OCI-LY3 (cell line): ENCODE data around the gene NAA35.

Source experiments
- H2AFZ ChIP-seq: fragments of 200-600, 300-600 bp; shearing (Covaris generic); 2 replicates; pipeline ENCODE4 v1.6.0; 2014; ENCODE audit warnings: antibody characterized with exemption, low read depth, low read length
- H3K27ac ChIP-seq: fragments of 200-600, 300-600 bp; sonication (generic); 2 replicates; pipeline ENCODE4 v1.5.1; 2014; ENCODE audit warnings: mild to moderate bottlenecking, low read length, moderate library complexity, mixed read lengths
- H3K27me3 ChIP-seq: fragments of 200-600, 300-600 bp; sonication (generic); 2 replicates; pipeline ENCODE4 v1.6.1; 2014; ENCODE audit warnings: low read depth, low read length, mixed read lengths
- H3K36me3 ChIP-seq: fragments of 200-600, 300-600 bp; sonication (generic); replicated peaks from 2 replicates; pipeline ENCODE3; 2014; ENCODE audit warnings: low read depth, low read length, mixed read lengths
- H3K4me1 ChIP-seq: fragments of 300-600, 200-600 bp; sonication (generic); 2 replicates; pipeline ENCODE4 v1.6.1; 2014; ENCODE audit warnings: low read length, mixed read lengths
- H3K4me2 ChIP-seq: fragments of 200-600, 300-600 bp; sonication (generic); 2 replicates; pipeline ENCODE4 v1.6.1; 2014; ENCODE audit warnings: low read length, mixed read lengths
- H3K4me3 ChIP-seq: fragments of 300-600, 200-600 bp; sonication (generic); 2 replicates; pipeline ENCODE4 v1.5.1; 2014; ENCODE audit warnings: antibody characterized with exemption, mild to moderate bottlenecking, low read length, moderate library complexity
- H3K79me2 ChIP-seq: fragments of 300-600, 200-600 bp; shearing (Covaris generic); 2 replicates; pipeline ENCODE4 v1.6.1; 2014; ENCODE audit warnings: mild to moderate bottlenecking, low read length, mixed read lengths
- H3K9ac ChIP-seq: fragments of 300-600, 200-600 bp; shearing (Covaris generic); 2 replicates; pipeline ENCODE4 v1.6.0; 2014; ENCODE audit warnings: mild to moderate bottlenecking, low read length, moderate library complexity
- H3K9me3 ChIP-seq: fragments of 200-600, 300-600 bp; shearing (Covaris generic); 2 replicates; pipeline ENCODE4 v1.6.1; 2014; ENCODE audit warnings: low read length, mixed read lengths; ENCODE audit not compliant: insufficient read depth
- H4K20me1 ChIP-seq: fragments of 200-600, 300-600 bp; sonication (generic); 2 replicates; pipeline ENCODE4 v1.6.1; 2016; ENCODE audit warnings: low read length, mixed read lengths; ENCODE audit not compliant: insufficient read depth
- CTCF ChIP-seq: fragments of 200-600, 300-600 bp; sonication (generic); IDR thresholded peaks from 2 replicates; pipeline ENCODE4 v1.5.1; 2014; ENCODE audit warnings: antibody characterized with exemption, low read length, low read depth
- EZH2phosphoT487 ChIP-seq: fragments of 200-600 bp; shearing (Covaris generic); IDR thresholded peaks from 2 replicates; pipeline ENCODE4 v1.6.1; 2018; ENCODE audit warnings: antibody characterized with exemption, mixed run types, low read depth

NAA35 gene

GRCh38 chr9:85949586-85950335, 8.8 kb downstream of the NAA35 start:
- 0 out of 2 replicates have a peak, but pooled peaks cover 3% of the 10 kb centered on the region for H4K20me1 ChIP-seq
- H3K36me3 ChIP-seq, result peaks cover 34% of the 10 kb centered on the region

GRCh38 chr9:85959955-85960354, 19.0 kb downstream of the NAA35 start:
- peaks cover 17% of the 10 kb centered on the region for H3K79me2 ChIP-seq
- TF ChIP-seq CTCF (no peak), EZH2phosphoT487 (no peak)

More at GRCh38 chr9:85949586-85950335, 8.8 kb downstream of the NAA35 start:
- Histone ChIP-seq H3K4me1 (no peaks in the 10 kb centered on the region), H3K4me2 (no peak overlapping the region), H3K79me2 (peaks cover 93% of the 10 kb centered on the region), H3K4me3 (no peak overlapping the region), H3K9me3 (no peaks in the 10 kb centered on the region), H3K27me3 (no peaks in the 10 kb centered on the region), H3K27ac (no peak overlapping the region), H2AFZ (no peak overlapping the region), H3K9ac (no peak overlapping the region)
- TF ChIP-seq EZH2phosphoT487 (no peak), CTCF (no peak)

GRCh38 chr9:85960688-85961093, 19.7 kb downstream of the NAA35 start:
- Histone ChIP-seq H4K20me1 (no peaks in the 10 kb centered on the region), H3K4me3 (no peak overlapping the region), H3K27me3 (no peaks in the 10 kb centered on the region), H3K9ac (no peak overlapping the region), H3K9me3 (no peaks in the 10 kb centered on the region), H3K4me2 (no peak overlapping the region), H3K4me1 (no peaks in the 10 kb centered on the region), H2AFZ (no peak overlapping the region), H3K36me3 (peaks cover 35% of the 10 kb centered on the region), H3K27ac (no peak overlapping the region), H3K79me2 (peaks cover 13% of the 10 kb centered on the region)
- no peak for TF ChIP-seq EZH2phosphoT487
- no peak for TF ChIP-seq CTCF

More at GRCh38 chr9:85959955-85960354, 19.0 kb downstream of the NAA35 start:
- H3K36me3 ChIP-seq, result peaks cover 35% of the 10 kb centered on the region
- no peak overlapping the region for H3K9ac ChIP-seq
- H3K27ac ChIP-seq, result no peak overlapping the region
- no peak overlapping the region for H3K4me2 ChIP-seq
- no peaks in the 10 kb centered on the region for H3K27me3 ChIP-seq
- H3K4me3 ChIP-seq, result no peak overlapping the region
- H4K20me1 ChIP-seq, result no peaks in the 10 kb centered on the region
- H3K9me3 ChIP-seq, result no peaks in the 10 kb centered on the region
- no peaks in the 10 kb centered on the region for H3K4me1 ChIP-seq
- H2AFZ ChIP-seq, result no peak overlapping the region

- no peak for TF ChIP-seq CTCF
- TF ChIP-seq EZH2phosphoT487, result no peak
- Histone ChIP-seq H3K9me3 (no peaks in the 10 kb centered on the region), H3K27ac (no peak overlapping the region), H3K79me2 (no peaks in the 10 kb centered on the region), H2AFZ (no peak overlapping the region), H3K4me3 (no peak overlapping the region), H3K4me1 (no peaks in the 10 kb centered on the region), H3K27me3 (no peaks in the 10 kb centered on the region), H3K36me3 (peaks cover 27% of the 10 kb centered on the region), H4K20me1 (no peaks in the 10 kb centered on the region), H3K4me2 (no peak overlapping the region), H3K9ac (no peak overlapping the region)
These were observed 23.6 kb downstream of the NAA35 start for GRCh38 chr9:85964526-85964925.
